Measurements from ENCODE around the gene SPRR3.

SPRR3 gene

DNA sequence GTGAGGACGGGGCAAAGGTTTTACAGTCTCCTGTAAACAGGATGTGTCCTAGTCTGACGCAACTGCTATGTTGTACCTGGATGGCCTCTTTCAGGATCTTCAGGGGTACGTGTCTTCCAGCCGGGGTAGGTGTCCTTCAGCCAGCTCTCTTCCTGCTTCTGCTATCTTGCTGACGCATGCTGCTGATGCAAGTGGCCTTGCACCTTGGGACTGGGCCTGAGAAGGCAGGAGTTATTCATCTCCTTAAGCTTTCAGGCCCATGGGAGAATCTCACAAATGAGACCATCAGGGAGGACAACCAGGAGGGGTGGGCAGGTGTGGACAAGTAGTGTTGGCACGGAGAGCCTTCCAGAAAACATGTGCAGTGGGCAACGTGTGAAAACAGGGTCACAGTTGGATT is 21.6 kb downstream of the SPRR3 start:
- TF ChIP-seq CTCF (IDR thresholded peaks at IDR 0.05; ENCODE audit: control insufficient read depth, extremely low read depth, insufficient read depth): no peak
- no peak for DNase-seq (ENCODE audit: low read depth)
- no peak overlapping the region for H3K4me3 ChIP-seq (ENCODE audit: low read depth, low read length)

DNA sequence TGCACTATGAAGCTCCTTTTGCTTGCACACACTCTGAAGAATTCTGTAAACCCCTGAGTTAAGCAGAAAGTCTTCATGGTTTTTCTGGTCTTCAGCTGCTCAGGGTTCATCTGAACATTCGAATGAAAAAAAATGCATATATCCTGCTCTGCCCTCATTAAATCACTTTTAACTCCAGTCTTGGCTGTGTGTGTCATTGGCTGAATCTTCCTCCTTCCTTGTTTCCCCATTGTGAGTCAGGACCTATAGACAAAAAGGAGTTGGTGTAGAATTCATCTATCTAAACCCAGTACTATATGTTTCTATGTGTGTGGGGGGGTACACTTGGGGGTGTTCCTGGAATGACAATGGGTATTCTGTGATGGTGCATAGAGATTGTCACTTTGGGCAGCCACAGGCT is 22.9 kb downstream of the SPRR3 start:
- H3K4me3 ChIP-seq (ENCODE audit: low read depth, low read length): no peak overlapping the region
- no peak for DNase-seq (ENCODE audit: low read depth)
- TF ChIP-seq CTCF (IDR thresholded peaks at IDR 0.05; ENCODE audit: control insufficient read depth, extremely low read depth, insufficient read depth): no peak

- TF ChIP-seq CTCF (IDR thresholded peaks at IDR 0.05; ENCODE audit: control insufficient read depth, extremely low read depth, insufficient read depth): no peak
- no peak overlapping the region for H3K4me3 ChIP-seq (ENCODE audit: low read depth, low read length)
- DNase-seq (ENCODE audit: low read depth): no peak
Observed at GRCh38 chr1:153025797-153026196, 24.2 kb downstream of the SPRR3 start.

GRCh38 chr1:153028766-153029165 is 27.2 kb downstream of the SPRR3 start:
- DNase-seq (ENCODE audit: low read depth): no peak
- no peak for TF ChIP-seq CTCF (IDR thresholded peaks at IDR 0.05; ENCODE audit: control insufficient read depth, extremely low read depth, insufficient read depth)
- no peak overlapping the region for H3K4me3 ChIP-seq (ENCODE audit: low read depth, low read length)

- H3K4me3 ChIP-seq (ENCODE audit: low read depth, low read length): no peak within 1 kb of the TSS
- no peak for DNase-seq (ENCODE audit: low read depth)
- TF ChIP-seq CTCF (IDR thresholded peaks at IDR 0.05; ENCODE audit: control insufficient read depth, extremely low read depth, insufficient read depth): no peak
Observed at GRCh38 chr1:153030895-153031294, 29.3 kb downstream of the SPRR3 start, which contains the start of gene SPRR1B. Gene SPRR1B, plus strand, starts transcription at chr1:153031203. Its CDS starts 1,143 bp downstream, at chr1:153032346.

DNA sequence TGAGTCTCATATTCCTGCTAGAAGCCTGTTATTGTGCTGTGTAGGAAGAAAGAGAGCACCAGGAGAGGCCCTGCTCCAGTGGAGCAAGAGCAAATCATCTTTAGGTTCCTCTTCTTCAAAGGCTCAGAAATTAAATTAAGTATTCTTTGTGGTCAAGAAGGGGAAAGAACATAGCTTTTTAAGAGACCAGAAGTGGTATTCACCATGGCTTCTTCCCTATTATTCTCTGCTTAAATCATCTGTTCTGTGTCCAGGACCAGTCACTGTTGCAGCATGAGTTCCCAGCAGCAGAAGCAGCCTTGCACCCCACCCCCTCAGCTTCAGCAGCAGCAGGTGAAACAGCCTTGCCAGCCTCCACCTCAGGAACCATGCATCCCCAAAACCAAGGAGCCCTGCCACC is 30.5 kb downstream of the SPRR3 start:
- no peak overlapping the region for H3K4me3 ChIP-seq (ENCODE audit: low read depth, low read length)
- no peak for TF ChIP-seq CTCF (IDR thresholded peaks at IDR 0.05; ENCODE audit: control insufficient read depth, extremely low read depth, insufficient read depth)
- DNase-seq (ENCODE audit: low read depth): no peak

- H3K4me3 ChIP-seq (ENCODE audit: low read depth, low read length): no peak overlapping the region
- DNase-seq (ENCODE audit: low read depth): no peak
- 0 out of 2 replicates have a peak, but pooled peaks have one; percentile 17 for TF ChIP-seq CTCF (IDR thresholded peaks at IDR 0.05; ENCODE audit: control insufficient read depth, extremely low read depth, insufficient read depth)
Observed at GRCh38 chr1:153032677-153033308, 31.2 kb downstream of the SPRR3 start.

Data from LNCaP clone FGC (cell line).